WTC11 (cell line): ENCODE data around the gene ZEB2.

Experiments used
- CTCF ChIP-seq: fragments of 200-600 bp; IDR thresholded peaks from 2 replicates; pipeline ENCODE4 v1.8.0; 2022; ENCODE audit warnings: antibody characterized with exemption
- SP1 ChIP-seq: sonication (generic); formaldehyde crosslinking; conservative IDR thresholded peaks from 2 replicates; pipeline ENCODE4 v1.8.1; 2022; ENCODE audit warnings: missing genetic modification reagents
- STAT6 ChIP-seq: sonication (generic); formaldehyde crosslinking; conservative IDR thresholded peaks from 2 replicates; pipeline ENCODE4 v1.8.1; 2023; ENCODE audit warnings: mild to moderate bottlenecking, low read depth, missing genetic modification reagents, moderate library complexity

DNA sequence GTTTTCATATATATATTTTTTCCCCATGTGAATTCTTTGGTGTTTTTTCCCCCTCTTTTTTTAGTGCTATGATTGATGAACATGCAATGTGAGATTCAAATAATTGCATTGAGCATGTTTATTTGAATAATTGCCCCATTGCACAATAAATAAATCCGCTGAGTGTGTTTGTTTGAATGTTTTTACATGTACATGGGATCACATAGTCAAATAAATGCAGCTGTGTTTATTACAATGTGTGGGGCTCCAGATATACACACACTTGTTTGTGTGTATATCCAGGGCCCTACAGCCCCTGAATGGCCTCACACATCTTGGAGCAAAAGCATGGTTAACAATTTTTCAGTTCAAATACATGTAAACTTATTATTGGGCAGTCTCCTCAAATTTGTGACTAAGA lies 134.5 kb downstream of the ZEB2 start:
- TF ChIP-seq CTCF (no peak), STAT6 (CRISPR knock-in tag) (no peak), SP1 (CRISPR knock-in tag) (no peak)
